GM18520 (cell line): ENCODE measurements around the gene HNRNPUL1.

Experiments
- ATAC-seq: cut with Tn5 transposase; IDR thresholded peaks from one replicate; pipeline ENCODE4 v1.9.1; 2021; ENCODE audit not compliant: unreplicated experiment

The HNRNPUL1 gene

GRCh38 chr19:41351339-41352245 lies 87.4 kb downstream of the HNRNPUL1 start:
- ATAC-seq: peak; percentile 33

GRCh38 chr19:41352279-41352608 lies 88.1 kb downstream of the HNRNPUL1 start:
- ATAC-seq: no peak

- ATAC-seq: no peak
Measured at GRCh38 chr19:41352609-41353465, 88.7 kb downstream of the HNRNPUL1 start.

- ATAC-seq: peak; percentile 28
Measured at GRCh38 chr19:41353466-41354342, 89.5 kb downstream of the HNRNPUL1 start, which contains the start of gene TGFB1. Gene TGFB1 (minus strand): TSS chr19:41353922. CDS start chr19:41353044, 878 bp downstream.

GRCh38 chr19:41354343-41354953 lies 90.3 kb downstream of the HNRNPUL1 start:
- ATAC-seq: no peak

GRCh38 chr19:41355035-41355434 lies 90.9 kb downstream of the HNRNPUL1 start:
- ATAC-seq: no peak

GRCh38 chr19:41355802-41356201 lies 91.6 kb downstream of the HNRNPUL1 start:
- ATAC-seq: no peak

GRCh38 chr19:41356984-41357739 lies 93.0 kb downstream of the HNRNPUL1 start:
- no peak for ATAC-seq
